NCI-H128 (cell line): ENCODE measurements around the gene RDH8.

Experiments used
- DNase-seq: peaks from one replicate; lab custom pipeline; 2025; ENCODE audit not compliant: unreplicated experiment; lab: John Stamatoyannopoulos, UW

Gene RDH8, protein sequence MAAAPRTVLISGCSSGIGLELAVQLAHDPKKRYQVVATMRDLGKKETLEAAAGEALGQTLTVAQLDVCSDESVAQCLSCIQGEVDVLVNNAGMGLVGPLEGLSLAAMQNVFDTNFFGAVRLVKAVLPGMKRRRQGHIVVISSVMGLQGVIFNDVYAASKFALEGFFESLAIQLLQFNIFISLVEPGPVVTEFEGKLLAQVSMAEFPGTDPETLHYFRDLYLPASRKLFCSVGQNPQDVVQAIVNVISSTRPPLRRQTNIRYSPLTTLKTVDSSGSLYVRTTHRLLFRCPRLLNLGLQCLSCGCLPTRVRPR

GRCh38 chr19:10013316-10013715 lies at the start of gene RDH8:
Gene RDH8, plus strand, starts transcription at chr19:10013483. Its CDS starts 15 bp downstream, at chr19:10013498.
- DNase-seq = no peak

DNA sequence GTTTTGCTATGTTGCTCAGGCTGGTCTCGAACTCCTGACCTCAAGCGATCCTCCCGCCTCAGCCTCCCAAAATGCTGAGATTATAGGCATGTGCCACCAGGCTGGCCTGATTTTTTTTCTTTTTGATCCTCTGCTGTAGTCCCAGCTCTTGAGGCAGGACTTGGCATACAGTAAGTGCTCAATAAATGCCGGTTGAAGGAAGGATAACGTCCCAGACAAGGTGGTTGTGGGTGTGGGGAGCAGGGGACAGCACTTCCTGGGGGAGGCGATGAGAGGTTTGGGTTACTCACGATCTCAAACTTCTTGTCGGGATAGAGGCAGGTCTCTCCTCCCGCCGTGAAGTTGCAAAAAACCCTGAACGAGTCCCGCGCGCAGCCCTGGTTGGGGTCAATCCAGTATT lies 47.3 kb upstream of the RDH8 start:
- no peak for DNase-seq

DNA sequence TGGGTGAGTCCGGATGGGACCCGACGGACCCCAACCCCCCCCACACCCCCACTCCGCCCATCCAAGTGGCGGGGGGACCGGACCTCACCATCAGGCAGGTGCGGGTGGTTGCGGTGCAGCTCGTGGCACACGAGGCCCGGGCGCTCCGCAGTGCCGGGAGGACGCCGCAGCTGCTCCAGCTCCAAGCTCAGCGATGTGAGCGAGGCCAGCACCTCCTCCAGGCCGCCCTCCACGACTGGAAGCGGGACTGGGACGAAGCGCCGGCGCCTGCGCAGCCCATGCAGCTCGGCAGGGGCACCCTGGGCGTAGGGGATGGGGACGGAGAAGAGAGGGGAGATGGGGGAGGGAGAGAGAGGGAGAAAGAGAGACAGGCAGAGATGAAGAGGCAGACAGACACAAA lies 46.8 kb upstream of the RDH8 start:
- DNase-seq = no peak

DNA sequence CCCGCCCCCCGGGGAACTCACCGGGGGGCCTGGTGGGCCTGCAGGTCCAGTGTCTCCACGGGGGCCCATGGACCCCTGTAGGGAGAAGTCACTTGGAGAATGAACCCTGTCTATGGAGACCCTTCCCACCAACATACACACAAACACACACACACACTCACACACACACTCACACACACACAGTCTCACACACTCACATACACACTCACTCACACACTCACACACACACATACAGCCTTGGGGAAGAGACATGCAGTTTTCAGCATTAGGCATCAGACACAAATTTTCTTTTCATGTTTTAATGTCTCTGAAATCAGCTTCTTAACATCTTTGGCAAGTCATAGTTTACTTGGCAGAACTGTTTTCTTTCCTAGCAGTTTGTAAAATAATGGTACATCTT lies 46.0 kb upstream of the RDH8 start:
- DNase-seq = no peak

DNA sequence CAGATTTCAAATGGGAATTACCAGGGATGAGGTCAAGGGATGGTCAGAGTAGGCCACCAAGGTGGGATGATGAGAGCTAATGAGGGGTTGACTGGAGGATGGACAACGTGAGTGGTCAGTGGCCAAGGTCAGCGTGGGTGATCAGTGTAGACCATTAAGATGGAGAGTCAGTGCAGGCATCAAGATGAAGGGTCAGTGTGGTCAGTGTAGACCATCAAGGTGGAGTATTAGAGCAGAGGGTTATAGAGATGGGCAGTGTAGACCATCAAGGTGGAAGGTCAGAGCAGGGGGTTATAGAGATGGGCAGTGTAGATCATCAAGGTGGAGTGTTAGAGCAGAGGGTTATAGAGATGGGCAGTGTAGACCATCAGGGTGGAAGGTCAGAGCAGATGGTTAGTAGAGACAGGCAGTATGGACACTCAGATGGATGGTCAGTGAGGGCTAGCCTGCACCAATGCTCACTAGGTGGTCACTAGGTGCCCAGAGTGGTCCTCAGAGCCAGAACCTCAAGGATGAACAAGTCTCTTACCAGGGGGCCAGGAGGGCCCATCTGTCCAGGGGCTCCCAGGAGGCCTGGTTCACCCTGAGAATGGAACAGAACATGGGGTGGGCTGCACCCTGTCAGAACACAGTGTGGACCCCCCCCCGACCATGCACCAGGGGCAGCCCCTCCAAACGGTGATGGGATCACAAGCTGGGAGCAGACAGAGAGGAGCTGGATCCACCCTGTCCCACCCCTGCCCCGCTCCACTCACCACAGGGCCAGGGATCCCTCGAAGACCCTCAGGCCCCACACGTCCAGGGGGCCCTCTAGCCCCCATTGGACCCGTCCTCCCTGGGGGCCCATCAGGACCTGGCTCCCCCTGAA lies 44.2 kb upstream of the RDH8 start:
- no peak for DNase-seq

GRCh38 chr19:9969688-9969975 lies 43.7 kb upstream of the RDH8 start:
- DNase-seq = no peak

DNA sequence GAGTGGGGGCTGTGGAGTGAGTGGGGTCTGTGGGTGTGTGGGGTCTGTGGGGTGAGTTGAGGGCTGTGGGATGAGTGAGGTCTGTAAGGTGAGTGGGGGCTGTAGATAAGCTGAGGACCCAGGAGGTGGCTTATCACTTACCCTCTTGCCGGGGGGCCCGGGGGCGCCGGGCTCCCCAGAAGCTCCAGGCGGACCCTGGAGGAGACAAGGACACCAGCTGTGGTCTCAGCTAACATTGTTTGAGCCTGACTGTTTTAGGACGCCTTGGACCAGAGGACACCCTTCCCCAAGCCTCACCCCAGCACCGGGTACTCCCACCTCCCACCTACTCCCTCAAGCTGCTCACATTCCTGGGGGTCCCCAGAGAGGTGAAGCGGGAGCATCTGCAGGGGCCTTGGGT lies 42.8 kb upstream of the RDH8 start:
- no peak for DNase-seq

DNA sequence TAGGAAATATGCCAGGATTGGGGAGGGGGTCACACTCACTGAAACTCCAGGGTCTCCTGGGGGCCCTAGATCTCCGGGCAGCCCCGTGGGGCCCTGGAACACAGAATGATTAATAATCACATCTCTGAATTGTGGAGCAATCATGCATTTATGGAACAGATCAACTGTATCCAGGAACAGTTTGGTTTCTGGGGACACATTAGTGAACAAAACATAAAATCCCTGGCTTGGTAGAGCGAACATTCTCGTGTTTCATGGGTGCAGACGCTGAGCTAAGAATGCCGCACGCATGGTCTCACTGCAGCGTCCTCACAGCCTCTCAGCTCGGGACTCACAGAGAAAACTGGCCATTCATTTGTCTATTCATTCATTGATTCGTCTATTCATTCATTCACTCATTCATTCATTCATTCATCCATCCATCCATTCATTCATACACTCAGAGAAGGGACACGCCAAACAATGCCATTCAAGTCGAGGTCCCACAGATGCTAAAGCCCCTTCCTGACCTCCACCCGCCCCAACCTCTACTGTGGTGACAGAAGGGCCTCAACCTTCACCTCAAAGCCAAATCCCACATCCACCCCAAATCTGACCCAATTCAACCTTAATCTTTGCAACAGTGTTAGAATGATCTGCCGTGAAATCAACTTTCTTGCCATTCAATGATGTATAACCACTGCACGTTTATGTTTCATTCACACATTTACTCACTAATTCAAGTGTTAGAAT lies 42.0 kb upstream of the RDH8 start:
- DNase-seq = no peak

DNA sequence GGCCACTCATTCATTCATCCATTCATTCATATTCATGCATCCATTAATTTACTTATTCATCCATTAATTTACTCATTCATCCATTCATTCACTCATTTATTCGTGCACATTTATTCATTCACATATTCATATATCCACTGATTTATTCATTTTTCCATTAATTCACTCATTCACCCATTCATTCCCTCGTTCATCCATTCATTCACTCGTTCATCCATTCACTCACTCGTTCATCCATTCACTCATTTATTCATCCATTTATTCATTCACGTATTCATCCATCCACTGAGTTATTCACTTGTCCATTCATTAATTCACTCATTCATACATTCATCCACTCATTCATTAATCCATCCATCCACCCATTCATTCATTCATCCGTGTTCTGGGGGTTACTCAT lies 41.2 kb upstream of the RDH8 start:
- no peak for DNase-seq

DNA sequence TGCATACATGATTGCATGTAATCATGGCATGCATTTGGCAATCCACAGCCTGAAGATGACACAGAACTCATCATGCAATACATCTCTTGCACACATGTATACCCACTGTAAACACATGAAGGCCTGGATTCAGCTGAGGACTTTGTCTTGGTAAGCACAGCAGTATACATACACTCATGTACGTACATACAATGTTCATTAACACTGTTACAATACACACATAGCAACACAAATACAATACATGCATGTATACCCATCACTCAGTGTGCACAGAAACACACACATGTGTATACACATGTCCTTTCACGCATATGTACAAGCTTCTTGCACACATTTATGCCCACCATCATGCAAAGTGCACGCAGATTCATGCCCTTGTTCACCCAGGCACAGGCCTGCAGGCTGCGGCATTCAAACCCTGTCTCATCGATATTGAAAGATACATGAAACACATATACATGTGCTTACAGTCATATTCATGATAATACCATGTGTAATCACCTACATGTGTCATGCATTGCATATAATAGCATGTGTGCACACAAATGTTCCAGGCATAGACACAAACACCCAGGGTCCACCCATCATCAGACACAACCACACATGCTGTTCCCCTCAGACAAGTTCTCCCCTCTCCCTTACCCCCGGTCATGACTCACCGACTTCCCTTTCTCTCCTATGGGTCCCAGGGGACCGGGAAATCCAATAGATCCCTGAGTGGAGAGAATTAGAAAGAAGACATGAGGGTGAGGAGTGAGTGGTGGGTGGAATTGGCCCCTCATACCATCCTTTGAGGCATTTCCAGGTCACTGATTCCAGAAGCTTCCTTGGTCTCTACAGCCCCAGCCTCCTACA lies 31.6 kb upstream of the RDH8 start:
- DNase-seq = no peak

DNA sequence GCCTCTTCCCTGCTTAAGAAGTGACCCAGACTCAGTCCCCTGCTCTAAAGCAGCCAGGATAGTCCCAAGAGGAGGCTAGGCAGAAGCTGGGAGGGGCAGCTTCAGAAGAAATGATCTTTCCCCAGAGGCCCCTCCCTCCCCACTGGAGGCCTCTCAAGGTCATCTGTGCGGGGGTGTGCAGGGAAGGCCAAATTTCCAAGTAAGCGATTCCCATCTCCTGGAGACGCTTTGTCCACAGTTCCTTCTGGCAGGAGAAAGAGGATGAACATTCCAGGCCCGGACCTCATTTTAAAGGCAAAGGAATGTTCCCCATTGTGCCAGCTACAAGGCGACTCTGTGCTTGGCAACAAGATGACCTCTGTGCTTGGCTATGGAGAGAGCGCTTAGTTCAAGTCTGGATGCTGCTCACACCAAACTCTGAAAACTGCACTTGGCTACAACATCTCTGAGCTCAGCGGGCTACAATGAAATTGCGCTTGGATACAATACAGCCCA lies 26.4 kb upstream of the RDH8 start:
- DNase-seq = no peak

GRCh38 chr19:9989504-9989903 lies 23.8 kb upstream of the RDH8 start:
- DNase-seq = no peak

- no peak for DNase-seq
Observed at GRCh38 chr19:9991425-9992191, 21.7 kb upstream of the RDH8 start.

- no peak for DNase-seq
Observed at GRCh38 chr19:9995084-9995483, 18.2 kb upstream of the RDH8 start.

DNA sequence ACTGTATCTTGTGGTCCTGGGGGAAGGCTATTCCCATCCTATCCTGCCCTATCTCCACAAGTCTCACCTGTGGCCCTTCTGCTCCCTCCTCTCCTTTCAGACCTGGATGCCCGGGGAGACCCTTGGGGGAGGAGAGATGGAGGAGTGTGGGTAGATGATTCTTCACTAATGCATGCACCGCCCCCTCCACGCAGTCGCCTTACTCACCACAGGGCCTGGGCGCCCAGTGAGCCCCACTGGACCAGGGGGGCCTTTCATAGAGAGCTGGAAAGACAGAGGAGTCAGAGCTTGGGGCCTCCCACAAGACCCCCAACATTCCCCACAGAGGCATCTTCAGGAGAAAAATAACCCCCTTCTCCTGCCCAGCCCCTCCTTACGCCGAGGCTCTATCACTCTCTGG lies 17.3 kb upstream of the RDH8 start:
- no peak for DNase-seq

DNA sequence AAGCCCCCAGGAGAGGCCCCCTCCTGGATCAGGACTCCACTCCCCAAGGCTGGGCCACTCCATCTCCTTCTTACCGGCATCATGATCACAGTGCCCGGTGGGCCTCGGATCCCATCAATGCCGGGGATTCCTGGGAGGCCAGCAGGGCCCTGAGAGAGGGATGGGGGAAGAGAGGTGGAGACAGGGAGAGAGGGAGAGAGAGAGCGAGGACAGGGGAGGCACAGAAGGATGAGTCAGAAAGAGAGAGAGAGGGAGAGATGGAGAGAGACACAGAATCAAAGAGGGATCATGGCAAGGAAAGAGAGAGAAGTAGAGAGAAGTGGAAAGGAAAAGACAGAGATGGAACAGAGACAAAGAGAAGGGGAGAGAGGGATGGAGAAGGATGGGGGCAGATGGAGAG lies 16.7 kb upstream of the RDH8 start:
- DNase-seq = no peak

GRCh38 chr19:10000171-10000826 lies 13.0 kb upstream of the RDH8 start:
- no peak for DNase-seq

- DNase-seq = no peak
Observed at GRCh38 chr19:10001899-10002298, 11.4 kb upstream of the RDH8 start.

- no peak for DNase-seq
Observed at GRCh38 chr19:10003271-10003670, 10.0 kb upstream of the RDH8 start.

DNA sequence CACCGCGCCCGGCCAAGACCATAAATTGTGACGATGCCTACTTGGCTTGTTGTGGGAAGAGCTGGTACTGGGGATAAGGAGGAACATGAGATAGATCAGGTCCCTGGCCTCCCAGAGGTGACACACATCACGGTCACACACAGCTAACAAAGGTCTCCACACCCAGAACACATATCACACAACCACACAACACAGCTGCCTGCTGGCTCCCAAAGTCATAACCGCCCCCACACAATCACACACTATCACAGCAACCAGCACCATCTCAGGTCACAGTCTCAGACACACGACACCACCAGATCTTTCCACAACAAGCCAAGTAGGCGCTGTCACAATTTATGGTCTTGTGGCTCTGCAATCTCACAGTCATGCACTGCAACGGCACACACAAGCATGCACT lies 8.7 kb upstream of the RDH8 start:
- DNase-seq = no peak
